Muscle layer of colon (tissue), 2 donors: ENCODE measurements around the gene HOXD8.
A peak's percentile ranks its signal among the peaks of the same experiment; 100 is the strongest.

ENCODE experiments used
- H3K27ac ChIP-seq: one replicate; pipeline ENCODE4 v1.7.0; 2013; ENCODE audit warnings: low read depth, mild to moderate bottlenecking, low read length, moderate library complexity
- H3K27me3 ChIP-seq, 2 donors: one replicate each; pipeline ENCODE4 v1.7.0; 2013; ENCODE audit warnings: low read length in 2 of 2, mild to moderate bottlenecking in 2 of 2; ENCODE audit not compliant: insufficient read depth in 2 of 2, control insufficient read depth in 1 of 2
- H3K36me3 ChIP-seq: one replicate; pipeline ENCODE4 v1.7.0; 2013; ENCODE audit warnings: mild to moderate bottlenecking, low read length; ENCODE audit not compliant: insufficient read depth
- H3K4me1 ChIP-seq: one replicate; pipeline ENCODE4 v1.7.0; 2013; ENCODE audit warnings: mild to moderate bottlenecking, low read length; ENCODE audit not compliant: insufficient read depth
- H3K4me3 ChIP-seq, 2 donors: one replicate each; pipeline ENCODE4 v1.7.0; 2013; ENCODE audit warnings: low read length in 2 of 2, low read depth in 1 of 2, mild to moderate bottlenecking in 1 of 2, moderate library complexity in 1 of 2
- H3K9ac ChIP-seq: one replicate; pipeline ENCODE4 v1.7.0; 2013; ENCODE audit warnings: low read length
- H3K9me3 ChIP-seq: one replicate; pipeline ENCODE4 v1.7.0; 2013; ENCODE audit warnings: mild to moderate bottlenecking, low read length
- donor health status: abdominal sarcoma.
- donor health status: Adenocarcinoma of cecum.

Gene HOXD8

DNA sequence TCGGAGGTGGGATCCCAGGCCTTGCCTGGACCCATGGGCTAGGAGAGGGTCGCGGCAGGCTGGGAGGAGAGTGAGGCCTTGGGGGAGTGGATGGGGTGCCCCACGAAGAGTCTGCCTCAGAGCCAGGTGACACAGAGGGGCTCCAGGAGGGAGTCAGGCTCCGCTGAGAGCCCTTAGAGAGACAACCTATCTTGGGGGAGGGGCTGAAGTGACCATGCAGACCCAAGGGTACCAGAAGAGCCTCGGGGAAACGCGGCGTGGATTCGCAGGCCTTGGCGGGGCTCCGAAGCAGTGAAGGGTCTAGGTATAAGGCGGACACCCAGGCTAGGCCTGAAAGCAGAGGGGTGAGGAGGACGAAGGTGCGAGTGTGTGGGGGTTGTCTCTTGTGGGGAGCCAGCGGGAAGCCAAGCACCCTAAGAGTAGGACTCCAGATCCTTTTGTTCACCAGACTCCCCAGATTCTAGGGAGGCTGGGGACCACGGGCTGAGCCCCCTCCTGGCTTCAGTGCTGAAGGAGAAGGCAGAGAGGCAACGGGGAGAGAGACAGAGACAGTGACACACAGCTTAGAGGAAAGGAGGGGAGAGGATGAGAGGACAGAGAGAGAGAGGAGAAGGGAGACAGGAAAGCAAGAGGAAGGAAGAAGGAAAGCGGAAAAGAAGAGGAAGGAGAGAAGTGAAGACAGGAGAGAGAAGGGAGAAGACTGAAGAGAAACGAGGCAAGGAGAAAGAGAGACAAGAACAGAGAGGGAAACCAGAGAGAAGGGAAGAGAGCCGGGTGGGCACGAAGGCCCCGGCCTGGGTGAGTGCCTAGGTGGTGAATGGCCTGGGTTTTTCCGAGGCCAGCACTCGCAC is 23.6 kb upstream of the HOXD8 start:
- Histone ChIP-seq H3K4me3 (peak overlapping the region; percentile 33 to 65), H3K36me3 (no peaks in the 10 kb centered on the region), H3K9ac (peak overlapping the region; percentile 54), H3K4me1 (peaks cover 19% of the 10 kb centered on the region), H3K9me3 (no peaks in the 10 kb centered on the region), H3K27me3 (peaks cover 45 to 83% of the 10 kb centered on the region in 2 donors), H3K27ac (peak overlapping the region; percentile 74)

DNA sequence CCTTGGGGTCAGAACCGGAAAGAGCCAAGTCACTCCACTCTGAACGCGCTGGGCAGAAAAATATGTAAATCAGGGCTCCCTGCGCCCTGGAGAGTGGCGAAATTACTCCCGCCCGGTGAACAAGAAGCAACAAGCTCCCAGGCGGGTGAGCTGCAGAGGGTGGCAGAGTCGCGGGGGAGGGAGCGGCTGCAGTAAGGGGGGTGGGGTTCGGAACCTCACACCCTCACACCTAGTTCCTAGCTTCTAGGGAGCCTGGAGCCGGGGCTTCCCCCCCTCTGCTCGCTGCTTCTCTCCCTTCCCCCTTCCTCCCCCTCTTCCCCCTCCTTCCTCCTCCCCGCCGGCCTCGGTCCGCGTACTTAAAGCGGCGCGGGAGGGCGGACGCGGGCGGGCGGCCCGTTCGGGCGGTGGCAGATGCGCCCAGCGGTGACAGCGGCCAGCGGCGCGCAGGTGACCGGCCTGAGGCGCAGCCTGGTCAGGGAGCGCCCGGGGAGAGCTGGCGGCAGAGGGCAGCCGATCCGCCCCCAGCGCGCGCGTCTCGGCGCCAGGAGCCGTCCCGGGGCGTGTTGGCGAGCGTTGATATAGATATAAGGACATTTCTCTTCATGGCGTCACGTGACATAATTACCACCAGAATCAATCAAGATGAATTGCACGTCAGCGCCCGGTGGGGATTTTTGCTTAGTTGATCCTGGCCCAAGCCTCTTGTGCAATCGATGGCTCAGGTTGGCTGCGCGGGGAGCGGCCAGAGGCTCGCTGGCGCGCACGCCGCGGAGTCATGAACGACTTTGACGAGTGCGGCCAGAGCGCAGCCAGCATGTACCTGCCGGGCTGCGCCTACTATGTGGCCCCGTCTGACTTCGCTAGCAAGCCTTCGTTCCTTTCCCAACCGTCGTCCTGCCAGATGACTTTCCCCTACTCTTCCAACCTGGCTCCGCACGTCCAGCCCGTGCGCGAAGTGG is 22.6 kb upstream of the HOXD8 start, which contains the start of gene HOXD11:
HOXD11 (plus strand) TSS at position 700 of the 959 bp plus-strand sequence; CDS start at position 776, 76 bp downstream.
- peak within 1 kb of the TSS; percentile 50 to 65 for H3K4me3 ChIP-seq
- no peaks in the 10 kb centered on the region for H3K9me3 ChIP-seq
- H3K4me1 ChIP-seq, result peaks cover 23% of the 10 kb centered on the region
- H3K27me3 ChIP-seq, result peaks cover 36 to 86% of the 10 kb centered on the region in 2 donors
- peak within 1 kb of the TSS; percentile 74 for H3K27ac ChIP-seq
- H3K36me3 ChIP-seq, result no peaks in the 10 kb centered on the region
- peak within 1 kb of the TSS; percentile 54 for H3K9ac ChIP-seq

DNA sequence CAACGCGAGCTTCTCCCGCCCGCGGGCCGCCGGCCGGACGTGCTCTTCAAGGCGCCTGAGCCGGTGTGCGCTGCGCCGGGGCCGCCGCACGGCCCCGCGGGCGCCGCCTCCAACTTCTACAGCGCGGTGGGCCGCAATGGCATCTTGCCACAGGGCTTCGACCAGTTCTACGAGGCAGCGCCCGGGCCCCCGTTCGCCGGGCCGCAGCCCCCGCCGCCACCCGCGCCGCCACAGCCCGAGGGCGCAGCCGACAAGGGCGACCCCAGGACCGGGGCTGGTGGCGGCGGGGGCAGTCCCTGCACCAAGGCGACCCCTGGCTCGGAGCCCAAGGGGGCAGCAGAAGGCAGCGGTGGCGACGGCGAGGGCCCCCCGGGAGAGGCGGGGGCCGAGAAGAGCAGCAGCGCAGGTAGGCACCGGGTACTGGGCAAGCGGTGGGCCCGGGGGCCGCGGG is 21.7 kb upstream of the HOXD8 start:
- peaks cover 23% of the 10 kb centered on the region for H3K4me1 ChIP-seq
- H3K4me3 ChIP-seq, result peak overlapping the region in 1 of 2 donors; percentile 47
- H3K36me3 ChIP-seq, result no peaks in the 10 kb centered on the region
- H3K9me3 ChIP-seq, result no peaks in the 10 kb centered on the region
- no peak overlapping the region for H3K9ac ChIP-seq
- H3K27ac ChIP-seq, result no peak overlapping the region
- H3K27me3 ChIP-seq, result peaks cover 33 to 86% of the 10 kb centered on the region in 2 donors

DNA sequence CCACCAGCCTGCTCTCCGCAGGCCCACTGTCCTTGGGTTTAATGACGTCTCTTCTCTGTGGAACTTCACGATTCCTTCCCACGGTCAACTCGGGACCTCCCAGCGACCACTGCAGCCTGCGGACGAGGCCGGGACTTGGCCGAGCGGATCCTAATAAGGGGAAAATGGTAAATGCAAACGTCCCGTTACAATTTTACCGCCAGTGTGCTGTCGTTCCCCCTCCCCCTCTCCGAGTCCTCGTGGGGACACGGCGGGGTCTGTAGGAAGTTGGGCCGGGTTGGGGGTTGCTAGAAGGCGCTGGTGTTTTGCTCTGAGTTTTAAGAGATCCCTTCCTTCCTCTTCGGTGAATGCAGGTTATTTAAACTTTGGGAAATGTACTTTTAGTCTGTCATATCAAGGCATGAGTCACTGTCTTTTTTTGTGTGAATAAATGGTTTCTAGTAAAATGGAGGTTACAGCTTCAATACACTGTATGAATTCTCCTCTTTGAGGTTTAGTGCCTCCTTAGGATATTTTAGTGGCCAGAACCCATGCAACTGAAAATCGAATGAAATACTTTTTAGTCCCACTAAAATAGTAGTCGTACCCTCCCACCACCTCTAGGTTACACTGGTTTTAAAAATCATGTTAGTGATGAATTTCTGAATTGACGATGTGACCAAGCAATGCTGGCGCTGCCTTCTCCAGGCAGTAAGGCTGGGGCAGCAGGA is 20.2 kb upstream of the HOXD8 start:
- Histone ChIP-seq H3K4me3 (peak overlapping the region; percentile 21 to 41), H3K27ac (no peak overlapping the region), H3K36me3 (no peaks in the 10 kb centered on the region), H3K27me3 (peaks cover 39 to 83% of the 10 kb centered on the region in 2 donors), H3K9ac (peak overlapping the region; percentile 62), H3K4me1 (peaks cover 15% of the 10 kb centered on the region), H3K9me3 (no peaks in the 10 kb centered on the region)

DNA sequence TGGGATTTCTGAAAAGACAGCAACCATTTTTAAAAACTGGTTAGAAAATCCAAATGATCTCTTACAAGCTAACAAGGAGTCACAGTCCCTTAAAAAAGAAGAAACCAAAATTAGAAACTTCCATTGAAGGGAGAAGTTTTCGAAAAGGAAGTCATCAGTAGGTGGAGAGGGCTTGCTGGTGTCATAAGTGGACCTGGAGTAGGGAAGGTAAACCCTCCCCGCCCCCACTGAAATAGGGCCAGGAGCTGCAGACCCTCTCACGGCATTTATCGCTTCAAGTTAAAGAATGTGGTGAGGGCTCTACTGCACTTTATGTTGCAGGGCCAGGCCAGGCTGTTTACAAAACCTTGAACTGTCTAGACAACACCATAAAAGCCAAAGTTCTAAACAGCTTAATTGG is 19.6 kb upstream of the HOXD8 start:
- H3K4me1 ChIP-seq, result peaks cover 15% of the 10 kb centered on the region
- H3K27ac ChIP-seq, result no peak overlapping the region
- peaks cover 36 to 83% of the 10 kb centered on the region in 2 donors for H3K27me3 ChIP-seq
- no peaks in the 10 kb centered on the region for H3K36me3 ChIP-seq
- H3K9me3 ChIP-seq, result no peaks in the 10 kb centered on the region
- H3K9ac ChIP-seq, result peak overlapping the region; percentile 6
- H3K4me3 ChIP-seq, result peak overlapping the region; percentile 39 to 41

DNA sequence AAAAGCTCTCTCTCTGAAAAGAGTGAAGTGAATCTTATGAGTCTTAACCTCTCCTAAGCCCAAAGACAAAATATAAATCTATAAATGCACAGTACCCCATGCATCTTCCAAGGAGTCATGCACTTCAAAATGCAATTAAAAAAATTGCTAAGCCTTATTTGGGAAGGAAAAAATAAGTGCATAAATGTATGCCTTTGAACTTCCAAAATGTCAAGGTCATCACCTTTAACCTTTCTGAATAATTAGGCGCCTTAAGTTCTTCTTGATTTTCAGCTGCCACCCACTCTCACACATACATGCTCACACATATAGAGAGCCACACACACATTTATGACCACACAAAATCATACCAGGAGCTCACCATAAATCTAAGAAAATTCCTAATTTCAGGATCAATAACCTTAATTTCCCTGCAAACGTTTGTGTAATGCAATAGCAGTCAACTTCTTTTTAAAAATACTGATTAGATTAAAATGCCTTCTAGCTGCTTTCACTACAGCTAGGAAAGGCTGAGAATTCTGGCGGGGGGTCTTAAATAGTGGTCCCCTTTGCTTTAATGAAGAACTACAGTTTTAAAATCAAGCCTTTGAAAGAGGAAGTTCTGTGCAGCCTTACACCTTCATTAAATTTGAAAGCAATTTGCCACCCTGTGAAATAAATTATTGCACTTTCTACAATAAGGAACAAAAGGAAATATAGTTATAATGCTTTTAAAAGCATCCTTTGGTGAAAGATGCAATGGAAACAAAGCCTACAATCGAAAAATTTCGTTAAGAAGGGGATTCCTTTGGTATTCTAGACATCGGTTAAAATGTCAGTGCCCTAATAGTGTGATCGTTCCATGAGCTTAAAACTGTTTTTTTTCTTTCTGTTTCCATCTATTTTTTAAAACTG is 18.8 kb upstream of the HOXD8 start:
- Histone ChIP-seq H3K4me3 (peak overlapping the region; percentile 39 to 41), H3K9me3 (no peaks in the 10 kb centered on the region), H3K27me3 (peaks cover 28 to 77% of the 10 kb centered on the region in 2 donors), H3K36me3 (no peaks in the 10 kb centered on the region), H3K4me1 (peaks cover 17% of the 10 kb centered on the region), H3K9ac (peak overlapping the region; percentile 24), H3K27ac (peak overlapping the region; percentile 10)

DNA sequence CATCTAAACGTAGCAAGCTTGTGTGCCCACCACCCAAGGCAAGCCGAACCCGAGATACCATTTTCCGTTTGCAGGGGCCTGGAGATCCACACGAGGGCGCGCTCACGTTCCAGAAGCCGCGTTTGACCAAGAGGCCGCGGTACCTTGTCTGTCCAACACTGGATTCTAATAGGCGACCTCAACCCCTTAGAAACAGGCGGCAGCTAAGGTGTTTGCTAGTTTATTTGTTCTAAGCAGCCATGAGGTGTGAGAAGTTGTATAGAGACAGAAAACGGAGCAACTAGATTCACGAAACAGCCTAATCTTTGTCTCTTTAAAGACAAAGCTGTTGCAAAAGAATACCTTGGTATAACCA is 18.2 kb upstream of the HOXD8 start:
- peaks cover 17% of the 10 kb centered on the region for H3K4me1 ChIP-seq
- no peaks in the 10 kb centered on the region for H3K36me3 ChIP-seq
- peak overlapping the region; percentile 35 for H3K27ac ChIP-seq
- no peaks in the 10 kb centered on the region for H3K9me3 ChIP-seq
- H3K9ac ChIP-seq, result peak overlapping the region; percentile 24
- peaks cover 28 to 77% of the 10 kb centered on the region in 2 donors for H3K27me3 ChIP-seq
- peak overlapping the region in 1 of 2 donors; percentile 41 for H3K4me3 ChIP-seq

DNA sequence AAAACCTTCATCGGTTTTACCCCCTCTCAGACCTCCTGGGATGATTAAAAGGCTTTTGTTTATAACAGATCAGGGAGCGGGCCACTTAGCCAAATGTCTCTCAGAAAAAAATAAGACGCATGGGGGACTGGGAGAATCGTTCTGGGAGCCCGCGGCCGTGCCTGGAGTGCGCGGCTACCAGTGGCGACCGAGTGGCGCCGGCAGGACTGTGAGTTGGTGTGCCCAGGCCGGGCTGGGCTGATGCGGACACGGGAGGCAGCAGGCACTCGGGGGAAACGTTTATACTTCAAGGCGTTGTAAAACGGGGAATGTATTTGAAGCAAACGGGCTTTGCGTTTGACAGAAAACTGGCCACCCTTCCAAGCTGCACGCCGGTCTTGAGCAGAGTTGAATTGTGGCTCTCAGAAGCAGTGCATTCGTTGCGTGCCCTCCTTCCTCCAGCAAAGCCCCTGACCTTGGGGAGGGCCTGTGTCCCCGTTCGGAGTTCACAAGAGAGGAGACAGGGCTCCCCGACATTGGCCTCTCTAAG is 17.6 kb upstream of the HOXD8 start:
- H3K27me3 ChIP-seq, result peaks cover 30 to 77% of the 10 kb centered on the region in 2 donors
- peak overlapping the region; percentile 35 for H3K27ac ChIP-seq
- no peaks in the 10 kb centered on the region for H3K36me3 ChIP-seq
- no peaks in the 10 kb centered on the region for H3K9me3 ChIP-seq
- H3K9ac ChIP-seq, result peak overlapping the region; percentile 27
- H3K4me1 ChIP-seq, result peaks cover 13% of the 10 kb centered on the region
- H3K4me3 ChIP-seq, result peak overlapping the region; percentile 39 to 45

DNA sequence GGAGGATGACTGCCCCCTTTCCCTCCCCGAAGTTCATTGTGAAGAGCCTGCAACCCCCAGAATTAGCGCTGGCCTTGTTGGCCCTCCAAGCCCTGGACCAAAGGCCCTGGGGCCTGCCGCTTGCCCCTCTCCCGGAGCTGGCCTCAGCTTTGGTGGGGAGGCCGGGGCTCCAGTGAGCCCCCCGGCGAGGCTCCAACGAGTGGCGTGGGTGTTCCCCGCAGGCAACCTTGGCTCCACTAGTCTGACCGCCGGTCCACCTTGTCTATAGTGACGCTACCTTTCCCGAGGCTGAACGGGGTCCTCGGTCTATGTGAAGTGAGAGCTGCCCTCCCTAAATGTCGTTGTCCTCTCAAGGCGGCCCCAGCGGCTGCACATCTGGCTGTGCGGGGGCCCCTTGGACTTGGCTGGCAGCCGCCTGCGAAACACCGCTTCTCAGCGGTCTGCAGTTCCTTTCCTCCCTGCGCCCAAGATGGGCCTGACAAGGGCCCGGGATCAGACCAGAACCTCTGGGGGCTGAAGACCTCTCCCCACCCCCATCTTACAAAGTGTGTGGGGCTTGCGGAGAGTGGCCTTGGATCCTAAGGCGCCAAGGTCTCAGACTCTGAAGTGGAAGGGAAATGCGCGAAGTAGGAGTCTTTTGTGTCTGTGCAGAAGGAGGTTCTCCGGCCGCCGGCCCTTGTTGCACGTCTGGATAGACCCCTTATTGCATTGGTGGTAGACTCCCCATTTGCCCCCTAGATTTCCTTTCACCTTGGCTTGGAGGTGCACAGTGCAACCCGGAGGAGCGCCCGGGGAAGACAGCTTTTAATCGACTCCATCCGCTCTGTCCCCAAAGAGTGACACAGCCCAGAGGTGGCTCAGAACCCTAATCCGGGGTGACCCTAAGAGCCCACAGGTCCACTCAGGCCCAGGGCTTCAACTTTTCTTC is 16.9 kb upstream of the HOXD8 start:
- peak overlapping the region; percentile 34 for H3K9ac ChIP-seq
- peaks cover 13% of the 10 kb centered on the region for H3K4me1 ChIP-seq
- H3K4me3 ChIP-seq, result peak overlapping the region in 1 of 2 donors; percentile 45
- no peaks in the 10 kb centered on the region for H3K9me3 ChIP-seq
- H3K27me3 ChIP-seq, result peaks cover 36 to 80% of the 10 kb centered on the region in 2 donors
- H3K36me3 ChIP-seq, result no peaks in the 10 kb centered on the region
- H3K27ac ChIP-seq, result peak overlapping the region; percentile 37
